ENCODE results near the gene DTX3. TPM values are rescaled to one million over a fixed set of nuclear protein-coding genes. Genes with fewer than 3 reads are reported as not detected.

DTX3 gene
- total RNA-seq, 1 donor from 2014 or later, result 22.3 TPM

DNA sequence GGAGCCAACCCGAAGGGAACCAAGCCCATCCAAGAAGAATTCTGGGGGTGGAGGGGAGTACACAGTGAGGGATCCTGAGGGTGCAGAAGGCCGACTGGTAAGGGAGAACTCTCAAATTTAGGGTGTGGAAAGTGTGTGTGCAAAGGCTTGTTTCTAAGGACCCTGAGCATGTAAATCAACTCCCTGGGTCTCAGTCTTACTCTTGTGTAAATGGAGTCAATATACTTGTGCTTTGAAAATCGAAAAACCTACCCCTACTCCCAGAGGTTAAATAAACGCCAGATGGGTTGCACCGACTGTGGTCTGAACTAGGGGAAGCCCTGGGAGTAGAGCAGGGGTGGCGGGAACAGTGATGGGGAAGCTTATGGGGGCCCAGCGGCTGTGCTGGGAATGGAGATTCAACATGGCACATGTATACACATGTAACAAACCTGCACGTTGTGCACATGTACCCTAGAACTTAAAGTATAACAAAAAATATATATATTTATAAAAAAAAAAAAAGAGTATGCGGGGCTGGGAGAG is 22.4 kb downstream of the DTX3 start:
- Histone ChIP-seq H3K4me1 (peaks cover 16% of the 10 kb centered on the region), H3K27me3 (ENCODE audit: low read depth) (peaks cover 91% of the 10 kb centered on the region), H3K4me3 (no peak overlapping the region), H3K27ac (replicated peaks) (no peak overlapping the region), H3K36me3 (peaks cover 9% of the 10 kb centered on the region), H3K9me3 (replicated peaks) (no peaks in the 10 kb centered on the region)
- TF ChIP-seq, protein P1, sequence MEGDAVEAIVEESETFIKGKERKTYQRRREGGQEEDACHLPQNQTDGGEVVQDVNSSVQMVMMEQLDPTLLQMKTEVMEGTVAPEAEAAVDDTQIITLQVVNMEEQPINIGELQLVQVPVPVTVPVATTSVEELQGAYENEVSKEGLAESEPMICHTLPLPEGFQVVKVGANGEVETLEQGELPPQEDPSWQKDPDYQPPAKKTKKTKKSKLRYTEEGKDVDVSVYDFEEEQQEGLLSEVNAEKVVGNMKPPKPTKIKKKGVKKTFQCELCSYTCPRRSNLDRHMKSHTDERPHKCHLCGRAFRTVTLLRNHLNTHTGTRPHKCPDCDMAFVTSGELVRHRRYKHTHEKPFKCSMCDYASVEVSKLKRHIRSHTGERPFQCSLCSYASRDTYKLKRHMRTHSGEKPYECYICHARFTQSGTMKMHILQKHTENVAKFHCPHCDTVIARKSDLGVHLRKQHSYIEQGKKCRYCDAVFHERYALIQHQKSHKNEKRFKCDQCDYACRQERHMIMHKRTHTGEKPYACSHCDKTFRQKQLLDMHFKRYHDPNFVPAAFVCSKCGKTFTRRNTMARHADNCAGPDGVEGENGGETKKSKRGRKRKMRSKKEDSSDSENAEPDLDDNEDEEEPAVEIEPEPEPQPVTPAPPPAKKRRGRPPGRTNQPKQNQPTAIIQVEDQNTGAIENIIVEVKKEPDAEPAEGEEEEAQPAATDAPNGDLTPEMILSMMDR (IDR thresholded peaks at IDR 0.05; ENCODE audit: borderline replicate concordance), result no peak
- DNase-seq, result no peak
- intact Hi-C loops (cut with micrococcal nuclease), result no loop called here

DNA sequence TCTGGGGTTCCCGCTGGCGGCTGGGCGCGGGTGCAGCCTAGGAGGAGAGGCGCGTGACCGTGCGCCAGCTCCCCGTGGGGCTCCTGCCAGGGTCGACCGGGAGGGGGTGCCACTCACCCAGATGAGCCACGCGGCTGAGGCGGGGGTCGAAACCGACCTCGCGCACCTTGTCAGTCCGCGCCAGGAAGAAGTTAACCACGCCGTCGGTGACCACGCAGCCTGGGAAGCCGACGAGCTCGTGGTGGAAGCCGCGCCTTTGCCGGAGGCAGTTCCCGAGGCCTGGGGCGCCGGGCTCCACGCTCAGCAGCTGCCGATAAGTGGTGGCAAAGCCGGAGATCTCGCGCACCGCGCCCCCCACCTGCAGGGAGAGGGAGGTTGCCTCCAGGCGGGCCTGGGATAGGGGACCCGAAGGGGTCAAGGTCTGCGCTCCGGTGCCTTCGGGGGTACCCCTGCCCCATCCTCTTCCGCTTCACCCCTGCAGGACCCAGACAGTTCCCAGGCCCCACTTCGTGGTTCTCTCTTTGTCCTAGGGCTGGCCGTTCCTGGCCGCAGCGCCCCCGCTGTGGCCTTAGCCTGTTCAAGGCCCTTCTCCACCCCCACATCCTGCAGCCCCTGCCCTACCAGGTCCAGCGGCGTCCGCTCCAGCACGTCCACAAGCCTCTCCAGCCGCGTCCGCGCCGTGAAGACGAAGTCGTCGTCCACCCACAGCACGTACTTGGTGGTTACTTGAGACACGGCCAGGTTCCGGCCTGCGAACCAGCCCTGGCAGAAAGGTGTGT is 23.1 kb downstream of the DTX3 start:
- no peaks in the 10 kb centered on the region for H3K9me3 ChIP-seq (replicated peaks)
- peaks cover 20% of the 10 kb centered on the region for H3K4me1 ChIP-seq
- intact Hi-C loops (cut with micrococcal nuclease), result no loop called here
- H3K27ac ChIP-seq (replicated peaks), result no peak overlapping the region
- no peak for DNase-seq
- H3K27me3 ChIP-seq (ENCODE audit: low read depth), result peaks cover 91% of the 10 kb centered on the region
- H3K36me3 ChIP-seq, result peaks cover 9% of the 10 kb centered on the region
- peak overlapping the region; percentile 27 for H3K4me3 ChIP-seq
- TF ChIP-seq, protein P1 (IDR thresholded peaks at IDR 0.05; ENCODE audit: borderline replicate concordance), result no peak

DNA sequence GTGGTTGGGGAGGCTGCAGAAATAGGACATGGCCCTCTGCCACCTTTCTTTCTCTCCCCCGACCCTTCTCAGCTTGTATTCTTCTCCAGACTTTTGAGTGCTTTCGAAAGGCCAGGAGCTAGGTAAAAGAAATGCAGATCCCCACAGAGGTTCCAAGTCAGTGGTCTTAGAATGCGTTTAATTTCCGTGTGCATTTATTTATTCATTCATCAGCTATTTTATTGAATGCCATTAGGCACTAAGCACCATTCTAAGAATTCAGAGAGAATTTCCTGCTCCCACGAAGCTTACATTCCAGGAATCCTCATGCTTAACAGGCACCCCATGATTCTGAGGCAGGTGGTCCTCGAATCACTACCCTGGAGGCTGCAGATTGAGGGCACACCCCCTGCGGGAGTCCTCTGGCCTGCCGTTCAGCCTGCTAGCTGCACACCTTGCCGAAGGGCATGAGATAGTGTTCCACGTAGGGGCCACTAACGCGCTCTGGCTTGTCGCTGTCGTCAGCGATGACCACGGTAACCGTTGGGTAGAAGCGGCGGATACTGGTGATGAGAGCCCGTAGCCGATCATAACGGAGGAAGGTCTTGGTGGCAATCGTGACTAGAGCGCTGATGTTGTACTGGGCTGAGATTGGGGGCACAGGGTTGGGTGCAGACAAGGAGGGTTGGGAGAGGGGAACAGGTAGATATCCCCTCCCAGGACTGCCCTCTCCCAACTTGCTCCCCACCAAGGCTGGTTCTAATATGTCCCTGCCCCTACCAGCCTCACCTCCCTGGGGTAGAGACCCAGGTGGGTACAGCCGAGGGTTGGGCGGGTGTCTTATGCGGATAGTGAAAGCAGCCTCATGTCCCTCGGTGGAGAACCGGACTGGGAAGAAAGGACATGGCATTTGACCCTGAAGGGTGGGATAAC is 23.9 kb downstream of the DTX3 start:
- no peak for DNase-seq
- intact Hi-C loops (cut with micrococcal nuclease), result no loop called here
- Histone ChIP-seq H3K4me3 (no peak overlapping the region), H3K36me3 (peaks cover 6% of the 10 kb centered on the region), H3K9me3 (replicated peaks) (no peaks in the 10 kb centered on the region), H3K27me3 (ENCODE audit: low read depth) (peaks cover 90% of the 10 kb centered on the region), H3K27ac (replicated peaks) (no peak overlapping the region), H3K4me1 (peaks cover 29% of the 10 kb centered on the region)
- TF ChIP-seq, protein P1 (IDR thresholded peaks at IDR 0.05; ENCODE audit: borderline replicate concordance), result no peak

- no peak for DNase-seq
- Histone ChIP-seq H3K36me3 (peaks cover 5% of the 10 kb centered on the region), H3K4me1 (peaks cover 30% of the 10 kb centered on the region), H3K27ac (replicated peaks) (no peak overlapping the region), H3K4me3 (no peak overlapping the region), H3K27me3 (ENCODE audit: low read depth) (peaks cover 81% of the 10 kb centered on the region), H3K9me3 (replicated peaks) (no peaks in the 10 kb centered on the region)
- intact Hi-C loops (cut with micrococcal nuclease), result no loop called here
- TF ChIP-seq, protein P1 (IDR thresholded peaks at IDR 0.05; ENCODE audit: borderline replicate concordance), result no peak
Observed at GRCh38 chr12:57629897-57630471, 25.4 kb downstream of the DTX3 start.

- DNase-seq, result no peak
- H3K27me3 ChIP-seq (ENCODE audit: low read depth), result peaks cover 77% of the 10 kb centered on the region
- peak overlapping the region; percentile 80 for H3K4me3 ChIP-seq
- H3K4me1 ChIP-seq, result peaks cover 30% of the 10 kb centered on the region
- intact Hi-C loops (cut with micrococcal nuclease), result no loop called here
- no peak overlapping the region for H3K27ac ChIP-seq (replicated peaks)
- no peaks in the 10 kb centered on the region for H3K9me3 ChIP-seq (replicated peaks)
- TF ChIP-seq, protein P1 (IDR thresholded peaks at IDR 0.05; ENCODE audit: borderline replicate concordance), result no peak
- H3K36me3 ChIP-seq, result peaks cover 5% of the 10 kb centered on the region
Observed at GRCh38 chr12:57630891-57631433, 26.3 kb downstream of the DTX3 start.
